ENCODE measurements around the gene ZRANB3.

Gene ZRANB3

GRCh38 chr2:135202751-135203150 is 328.3 kb downstream of the ZRANB3 start:
- Histone ChIP-seq H3K27me3 (ENCODE audit: insufficient read depth, low read depth, severe bottlenecking) (no peaks in the 10 kb centered on the region), H3K36me3 (no peaks in the 10 kb centered on the region; the same call in none of the 2 replicates), H3K4me3 (ENCODE audit: low read depth, low read length) (no peak overlapping the region), H3K9me3 (ENCODE audit: severe bottlenecking) (no peaks in the 10 kb centered on the region), H3K27ac (no peak overlapping the region)
- TF ChIP-seq CTCF (IDR thresholded peaks at IDR 0.05; ENCODE audit: low read depth, low read length), result no peak
- DNase-seq, result no peak

- DNase-seq, result no peak
- no peak overlapping the region for H3K27ac ChIP-seq
- H3K27me3 ChIP-seq (ENCODE audit: insufficient read depth, low read depth, severe bottlenecking), result no peaks in the 10 kb centered on the region
- no peaks in the 10 kb centered on the region for H3K36me3 ChIP-seq
- TF ChIP-seq CTCF (IDR thresholded peaks at IDR 0.05; ENCODE audit: low read depth, low read length), result no peak
- H3K4me3 ChIP-seq (ENCODE audit: low read depth, low read length), result no peak overlapping the region
- H3K9me3 ChIP-seq (ENCODE audit: severe bottlenecking), result peaks cover 3% of the 10 kb centered on the region
These were observed 332.5 kb downstream of the ZRANB3 start for GRCh38 chr2:135198481-135198880.

GRCh38 chr2:135190799-135191198 is 340.2 kb downstream of the ZRANB3 start:
- Histone ChIP-seq H3K9me3 (ENCODE audit: severe bottlenecking) (peaks cover 3% of the 10 kb centered on the region), H3K36me3 (no peaks in the 10 kb centered on the region), H3K27ac (no peak overlapping the region), H3K4me3 (ENCODE audit: low read depth, low read length) (no peak overlapping the region), H3K27me3 (ENCODE audit: insufficient read depth, low read depth, severe bottlenecking) (no peaks in the 10 kb centered on the region)
- DNase-seq, result no peak
- no peak for TF ChIP-seq CTCF (IDR thresholded peaks at IDR 0.05; ENCODE audit: low read depth, low read length)

GRCh38 chr2:135189148-135189547 is 341.9 kb downstream of the ZRANB3 start:
- H3K27me3 ChIP-seq (ENCODE audit: insufficient read depth, low read depth, severe bottlenecking), result no peaks in the 10 kb centered on the region
- no peak overlapping the region for H3K27ac ChIP-seq
- H3K4me3 ChIP-seq (ENCODE audit: low read depth, low read length), result no peak overlapping the region
- H3K9me3 ChIP-seq (ENCODE audit: severe bottlenecking), result peaks cover 3% of the 10 kb centered on the region
- H3K36me3 ChIP-seq, result no peaks in the 10 kb centered on the region
- TF ChIP-seq CTCF (IDR thresholded peaks at IDR 0.05; ENCODE audit: low read depth, low read length), result no peak
- DNase-seq, result no peak

GRCh38 chr2:135187270-135187669 is 343.7 kb downstream of the ZRANB3 start:
- DNase-seq, result no peak
- TF ChIP-seq CTCF (IDR thresholded peaks at IDR 0.05; ENCODE audit: low read depth, low read length), result no peak

GRCh38 chr2:135186054-135186453 is 345.0 kb downstream of the ZRANB3 start:
- Histone ChIP-seq H3K4me3 (ENCODE audit: low read depth, low read length) (no peak overlapping the region), H3K9me3 (ENCODE audit: severe bottlenecking) (no peaks in the 10 kb centered on the region), H3K27ac (no peak overlapping the region), H3K36me3 (no peaks in the 10 kb centered on the region), H3K27me3 (ENCODE audit: insufficient read depth, low read depth, severe bottlenecking) (no peaks in the 10 kb centered on the region)
- no peak for TF ChIP-seq CTCF (IDR thresholded peaks at IDR 0.05; ENCODE audit: low read depth, low read length)
- no peak for DNase-seq

More at GRCh38 chr2:135187270-135187669, 343.7 kb downstream of the ZRANB3 start:
- Histone ChIP-seq H3K4me3 (ENCODE audit: low read depth, low read length) (no peak overlapping the region), H3K36me3 (no peaks in the 10 kb centered on the region), H3K9me3 (ENCODE audit: severe bottlenecking) (no peaks in the 10 kb centered on the region), H3K27me3 (ENCODE audit: insufficient read depth, low read depth, severe bottlenecking) (no peaks in the 10 kb centered on the region), H3K27ac (no peak overlapping the region)
